Measurements from ENCODE around the gene NCDN. TPM values are rescaled to one million over a fixed set of nuclear protein-coding genes. Genes with fewer than 3 reads are reported as not detected.

Gene NCDN
- total RNA-seq, 4 donors from 2014 or later, result 10.1 to 13.7 (median 12.1) TPM

GRCh38 chr1:35557118-35557610, 435 bp upstream of the NCDN start, which contains the start of gene KIAA0319L:
TSS of gene KIAA0319L (minus strand) at chr1:35557403. CDS start at chr1:35554491, 2,912 bp downstream.
- Histone ChIP-seq H3K4me3 (peak within 1 kb of the TSS; percentile 76 to 94 (median 85)), H3K36me3 (peaks cover 0 to 24% (median 4%) of the 10 kb centered on the region in 3 donors), H3K4me1 (peaks cover 29 to 85% (median 41%) of the 10 kb centered on the region in 3 donors), H3K9me3 (no peaks in the 10 kb centered on the region), H3K27me3 (no peaks in the 10 kb centered on the region), H3K27ac (peak within 1 kb of the TSS; percentile 94 to 99 (median 96))
- intact Hi-C loops (cut with DNase I), result no loop called here
- DNase-seq, result peak; percentile 74
- WGBS, 2 donors, result 0% methylated on average over 17 of the region's 39 CpGs; no CpG with 5 or more reads in 1 of the 2 donors
- TF ChIP-seq CTCF (IDR thresholded peaks at IDR 0.05) (no peak), POLR2A (IDR thresholded peaks at IDR 0.05) (peak in 1 of 4 donors; percentile 56)

- Histone ChIP-seq H3K4me3 (peak overlapping the region; percentile 76 to 94 (median 85)), H3K27ac (peak overlapping the region; percentile 94 to 99 (median 96)), H3K4me1 (peaks cover 29 to 75% (median 41%) of the 10 kb centered on the region in 3 donors), H3K9me3 (no peaks in the 10 kb centered on the region), H3K27me3 (no peaks in the 10 kb centered on the region), H3K36me3 (peaks cover 0 to 24% (median 0%) of the 10 kb centered on the region in 3 donors)
- intact Hi-C loops (cut with DNase I), result no loop called here
- TF ChIP-seq CTCF (IDR thresholded peaks at IDR 0.05), result no peak
- no peak for TF ChIP-seq POLR2A (IDR thresholded peaks at IDR 0.05)
- 26 to 33% methylated on average over 5 of the region's 26 CpGs for WGBS, 2 donors
- no peak for DNase-seq
Measured at GRCh38 chr1:35558374-35559316, 1.0 kb downstream of the NCDN start.

GRCh38 chr1:35559317-35559944, 1.8 kb downstream of the NCDN start:
- intact Hi-C loops (cut with DNase I), result no loop called here
- H3K4me1 ChIP-seq, result peaks cover 29 to 73% (median 39%) of the 10 kb centered on the region in 3 donors
- H3K36me3 ChIP-seq, result peaks cover 0 to 26% (median 0%) of the 10 kb centered on the region in 3 donors
- DNase-seq, result no peak
- H3K4me3 ChIP-seq, result no peak overlapping the region
- TF ChIP-seq CTCF (IDR thresholded peaks at IDR 0.05), result no peak
- TF ChIP-seq POLR2A (IDR thresholded peaks at IDR 0.05), result no peak
- H3K27me3 ChIP-seq, result no peaks in the 10 kb centered on the region
- WGBS, 2 donors, result 68 to 69% methylated on average over 5 to 7 of the region's 7 CpGs
- H3K27ac ChIP-seq, result peak overlapping the region in 1 of 4 donors; percentile 17
- H3K9me3 ChIP-seq, result no peaks in the 10 kb centered on the region

- WGBS, 2 donors, result 71 to 94% methylated on average over 9 to 11 of the region's 44 CpGs
- intact Hi-C loops (cut with DNase I), result loop anchor here (5.0 to 10.0 kb wide), 2 partner anchors 74 to 108 kb away; no protein-coding TSS in a partner anchor
- Histone ChIP-seq H3K4me3 (peak overlapping the region in 2 of 4 donors; percentile 13 to 42), H3K4me1 (peaks cover 28 to 65% (median 29%) of the 10 kb centered on the region in 3 donors), H3K27ac (peak overlapping the region in 2 of 4 donors; percentile 0 to 3), H3K27me3 (no peaks in the 10 kb centered on the region), H3K9me3 (no peaks in the 10 kb centered on the region), H3K36me3 (peaks cover 0 to 34% (median 0%) of the 10 kb centered on the region in 3 donors)
- TF ChIP-seq CTCF (IDR thresholded peaks at IDR 0.05) (no peak), POLR2A (IDR thresholded peaks at IDR 0.05) (no peak)
- no peak for DNase-seq
Measured at GRCh38 chr1:35560256-35561225, 2.9 kb downstream of the NCDN start.
